ENCODE results near the gene WDR48. TPM values are rescaled to one million over a fixed set of nuclear protein-coding genes. Genes with fewer than 3 reads are reported as not detected.
A peak's percentile ranks its signal among the peaks of the same experiment; 100 is the strongest.

Gene WDR48
- polyA plus RNA-seq, 1 donor (not counting 4 experiments of a cell fraction or from before 2014, with no cell fraction given) = 29.7 TPM

DNA sequence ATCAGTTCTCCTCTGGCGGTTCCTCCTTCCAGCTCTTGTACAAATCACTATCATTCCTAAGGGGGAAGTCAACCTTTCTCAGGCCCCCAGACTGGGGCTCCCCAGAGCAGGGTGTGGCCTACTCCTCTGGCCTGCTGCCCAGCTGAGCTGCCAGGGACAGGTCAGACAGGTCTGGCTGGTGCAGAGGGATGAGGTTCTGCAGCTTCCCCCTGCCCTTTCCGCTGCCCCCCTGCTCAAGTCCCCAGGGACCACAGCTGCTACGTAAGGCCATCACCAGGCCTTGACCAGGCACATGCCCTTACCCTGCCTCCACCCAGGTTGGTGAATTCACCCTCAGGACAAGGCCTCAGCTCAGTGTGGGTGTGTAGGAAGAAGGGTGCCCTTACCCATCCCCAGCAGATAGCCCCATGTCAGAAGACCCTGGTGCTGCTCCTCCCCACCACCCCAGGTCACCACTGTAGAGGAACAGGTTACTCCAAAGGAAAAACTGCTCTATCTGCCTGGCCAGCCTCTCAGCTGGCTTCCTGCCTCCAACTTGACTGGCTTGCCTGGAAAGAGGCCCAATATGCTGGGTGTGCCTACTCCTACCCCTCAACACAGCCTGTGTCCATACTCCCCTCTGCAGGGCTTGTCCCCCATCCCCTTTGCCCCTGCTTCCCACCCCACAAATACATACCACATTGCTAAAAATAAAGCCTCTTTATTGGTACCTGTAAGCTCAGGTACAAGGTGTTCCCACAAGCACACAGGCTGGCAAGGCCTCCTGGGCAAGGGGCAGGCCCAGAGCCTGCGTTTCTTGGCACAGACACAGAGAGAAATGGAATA is 89.6 kb downstream of the WDR48 start:
- Histone ChIP-seq H3K4me2 (ENCODE audit: control insufficient read depth, extremely low read depth, insufficient read depth, low read depth, low read length) (peak overlapping the region; percentile 67), H3K9me3 (ENCODE audit: control insufficient read depth, low read depth, low read length) (no peaks in the 10 kb centered on the region), H3K9me1 (ENCODE audit: control insufficient read depth, extremely low read depth, insufficient read depth, low read length) (no peaks in the 10 kb centered on the region), H3K4me3 (ENCODE audit: control insufficient read depth in 2 of 3, extremely low read depth in 1 of 3, insufficient read depth in 2 of 3, low read depth in 1 of 3, low read length in 3 of 3) (no peak overlapping the region), H4K20me1 (ENCODE audit: control insufficient read depth, extremely low read depth, insufficient read depth, low read length) (no peaks in the 10 kb centered on the region), H3K27me3 (ENCODE audit: control insufficient read depth, extremely low read depth, insufficient read depth, low read length) (no peaks in the 10 kb centered on the region), H3K27ac (ENCODE audit: control insufficient read depth, insufficient read depth, low read length) (peak overlapping the region; percentile 40), H3K36me3 (ENCODE audit: control insufficient read depth in 2 of 2, extremely low read depth in 1 of 2, insufficient read depth in 2 of 2, low read length in 2 of 2) (peaks cover 17 to 19% of the 10 kb centered on the region in 2 experiments), H3K79me2 (ENCODE audit: control insufficient read depth, insufficient read depth, low read length) (peaks cover 2% of the 10 kb centered on the region), H3K9ac (ENCODE audit: control insufficient read depth, extremely low read depth, insufficient read depth, low read length) (no peak overlapping the region), H2AFZ (ENCODE audit: control insufficient read depth, low read length) (no peak overlapping the region), H3K4me1 (ENCODE audit: control insufficient read depth, extremely low read depth, insufficient read depth, low read length) (peaks cover 40% of the 10 kb centered on the region)
- TF ChIP-seq EZH2 (IDR thresholded peaks at IDR 0.05; ENCODE audit: low read length) = no peak
- TF ChIP-seq, protein P1, sequence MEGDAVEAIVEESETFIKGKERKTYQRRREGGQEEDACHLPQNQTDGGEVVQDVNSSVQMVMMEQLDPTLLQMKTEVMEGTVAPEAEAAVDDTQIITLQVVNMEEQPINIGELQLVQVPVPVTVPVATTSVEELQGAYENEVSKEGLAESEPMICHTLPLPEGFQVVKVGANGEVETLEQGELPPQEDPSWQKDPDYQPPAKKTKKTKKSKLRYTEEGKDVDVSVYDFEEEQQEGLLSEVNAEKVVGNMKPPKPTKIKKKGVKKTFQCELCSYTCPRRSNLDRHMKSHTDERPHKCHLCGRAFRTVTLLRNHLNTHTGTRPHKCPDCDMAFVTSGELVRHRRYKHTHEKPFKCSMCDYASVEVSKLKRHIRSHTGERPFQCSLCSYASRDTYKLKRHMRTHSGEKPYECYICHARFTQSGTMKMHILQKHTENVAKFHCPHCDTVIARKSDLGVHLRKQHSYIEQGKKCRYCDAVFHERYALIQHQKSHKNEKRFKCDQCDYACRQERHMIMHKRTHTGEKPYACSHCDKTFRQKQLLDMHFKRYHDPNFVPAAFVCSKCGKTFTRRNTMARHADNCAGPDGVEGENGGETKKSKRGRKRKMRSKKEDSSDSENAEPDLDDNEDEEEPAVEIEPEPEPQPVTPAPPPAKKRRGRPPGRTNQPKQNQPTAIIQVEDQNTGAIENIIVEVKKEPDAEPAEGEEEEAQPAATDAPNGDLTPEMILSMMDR (optimal IDR thresholded peaks at IDR 0.05 in 1 of 3, IDR thresholded peaks at IDR 0.05 in 1 of 3, conservative IDR thresholded peaks at IDR 0.05 in 1 of 3; ENCODE audit: extremely low read depth in 1 of 3, insufficient read depth in 2 of 3, low read length in 3 of 3) = no peak
- FAIRE-seq (no peak), DNase-seq (ENCODE audit: low read depth, low spot score) (no peak)
- dilution Hi-C loops (cut with MboI; ENCODE audit: extremely low pct_ligation_motif_present, low sequenced_read_pairs) = no loop called here

DNA sequence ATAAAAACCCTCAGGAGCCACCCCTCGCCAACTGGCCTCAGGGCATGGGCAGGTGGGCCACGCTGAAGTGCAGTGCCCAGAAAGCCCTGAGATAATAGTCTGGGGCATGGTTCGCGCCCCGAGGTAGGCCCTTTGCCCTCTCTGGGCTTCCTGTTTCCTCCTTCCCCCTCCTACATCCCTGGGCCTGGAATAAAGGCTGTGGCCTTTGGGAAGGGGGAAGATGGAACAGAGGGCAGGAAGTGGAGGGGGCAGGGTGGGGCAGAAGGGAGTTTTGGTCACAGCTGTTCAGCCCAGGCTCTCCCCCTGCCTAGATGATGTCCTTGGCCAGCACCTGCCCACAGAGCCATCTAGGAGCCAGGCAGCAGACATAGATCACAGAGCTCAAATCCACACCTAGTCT is 90.3 kb downstream of the WDR48 start:
- H3K79me2 ChIP-seq (ENCODE audit: control insufficient read depth, insufficient read depth, low read length) = peaks cover 4% of the 10 kb centered on the region
- no peak overlapping the region for H2AFZ ChIP-seq (ENCODE audit: control insufficient read depth, low read length)
- H3K9me1 ChIP-seq (ENCODE audit: control insufficient read depth, extremely low read depth, insufficient read depth, low read length) = no peaks in the 10 kb centered on the region
- FAIRE-seq = no peak
- peaks cover 47% of the 10 kb centered on the region for H3K4me1 ChIP-seq (ENCODE audit: control insufficient read depth, extremely low read depth, insufficient read depth, low read length)
- no peak overlapping the region for H3K9ac ChIP-seq (ENCODE audit: control insufficient read depth, extremely low read depth, insufficient read depth, low read length)
- no peaks in the 10 kb centered on the region for H3K27me3 ChIP-seq (ENCODE audit: control insufficient read depth, extremely low read depth, insufficient read depth, low read length)
- peaks cover 17 to 19% of the 10 kb centered on the region in 2 experiments for H3K36me3 ChIP-seq (ENCODE audit: control insufficient read depth in 2 of 2, extremely low read depth in 1 of 2, insufficient read depth in 2 of 2, low read length in 2 of 2)
- DNase-seq (ENCODE audit: low read depth, low spot score) = no peak
- H3K4me3 ChIP-seq (ENCODE audit: control insufficient read depth in 2 of 3, extremely low read depth in 1 of 3, insufficient read depth in 2 of 3, low read depth in 1 of 3, low read length in 3 of 3) = no peak overlapping the region
- no peak overlapping the region for H3K27ac ChIP-seq (ENCODE audit: control insufficient read depth, insufficient read depth, low read length)
- TF ChIP-seq, protein P1 (optimal IDR thresholded peaks at IDR 0.05 in 1 of 3, IDR thresholded peaks at IDR 0.05 in 1 of 3, conservative IDR thresholded peaks at IDR 0.05 in 1 of 3; ENCODE audit: extremely low read depth in 1 of 3, insufficient read depth in 2 of 3, low read length in 3 of 3) = no peak
- TF ChIP-seq EZH2 (IDR thresholded peaks at IDR 0.05; ENCODE audit: low read length) = no peak
- H3K4me2 ChIP-seq (ENCODE audit: control insufficient read depth, extremely low read depth, insufficient read depth, low read depth, low read length) = no peak overlapping the region
- no peaks in the 10 kb centered on the region for H3K9me3 ChIP-seq (ENCODE audit: control insufficient read depth, low read depth, low read length)
- dilution Hi-C loops (cut with MboI; ENCODE audit: extremely low pct_ligation_motif_present, low sequenced_read_pairs) = no loop called here
- peaks cover 4% of the 10 kb centered on the region for H4K20me1 ChIP-seq (ENCODE audit: control insufficient read depth, extremely low read depth, insufficient read depth, low read length)
